ENCODE measurements around the gene SEC31B. TPM values are rescaled to one million over a fixed set of nuclear protein-coding genes. Genes with fewer than 3 reads are reported as not detected.

Gene SEC31B
- total RNA-seq, 2 experiments from 2014 or later, result 164 to 172 TPM

DNA sequence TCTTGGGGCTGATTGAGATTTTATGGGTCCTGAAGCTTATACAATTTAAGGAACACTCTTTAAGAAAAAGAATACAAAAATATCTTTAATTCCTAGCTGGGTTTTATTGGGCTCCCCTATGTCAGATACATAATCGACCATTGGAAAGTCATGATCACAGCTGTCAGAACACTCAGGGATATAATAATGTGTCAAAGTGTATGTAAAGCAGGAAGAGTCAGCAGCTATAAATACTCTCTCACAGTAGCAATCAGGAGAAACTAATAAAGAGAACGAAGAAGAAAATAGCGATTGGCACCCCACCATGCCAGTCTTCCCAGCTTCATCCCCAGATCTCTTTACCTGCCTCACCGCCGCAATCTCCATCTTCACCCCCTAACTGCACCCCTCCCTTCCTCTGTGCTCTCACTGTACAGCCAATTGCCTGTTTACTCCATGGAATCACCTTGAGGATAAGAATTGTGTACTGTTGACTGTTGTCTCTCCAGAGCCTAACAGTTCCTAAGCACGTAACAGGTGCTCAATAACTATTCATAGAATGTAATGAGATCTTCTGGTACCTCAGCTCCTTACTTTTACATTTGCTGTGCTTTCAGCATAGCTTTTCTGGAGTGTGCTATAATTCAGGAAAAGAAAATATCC lies 80.9 kb downstream of the SEC31B start:
- Mint-ChIP-seq H3K4me1 (ENCODE audit: low read depth) (peaks cover 4% of the 10 kb centered on the region), H3K27me3 (ENCODE audit: low read depth) (no peaks in the 10 kb centered on the region), H3K36me3 (ENCODE audit: low read depth) (no peaks in the 10 kb centered on the region), H3K4me3 (no peak overlapping the region), H3K9me3 (ENCODE audit: insufficient read depth) (no peaks in the 10 kb centered on the region), H3K27ac (no peak overlapping the region)
- ChIA-PET CTCF (interaction anchor here (0.9 to 3.4 kb wide), 9 partner anchors 9 to 102 kb away, joined by 3 to 43 read pairs (median 6); partner anchors contain the start of gene SEC31B), POLR2A (interaction anchor here (0.6 to 2.5 kb wide), 4 partner anchors 69 to 96 kb away, joined by 3 to 13 read pairs (median 5); no protein-coding TSS in a partner anchor)
- DNase-seq (no peak), ATAC-seq (no peak)

Other genes with a start within 250 kb of the SEC31B start
- 10 to 100 TPM; 49.9 to 54.6 TPM for gene BLOC1S2, start 233.2 kb downstream of the SEC31B start, total RNA-seq
- under 1 TPM; 0.10 to 0.68 TPM for gene PKD2L1, start 189.6 kb downstream of the SEC31B start, total RNA-seq
- 100 to 1,000 TPM; 239 to 240 TPM for gene SCD, start 172.6 kb downstream of the SEC31B start, total RNA-seq
- under 1 TPM; 0.18 to 0.37 TPM for gene WNT8B, start 56.9 kb downstream of the SEC31B start, total RNA-seq
- gene NDUFB8, start 10.0 kb upstream of the SEC31B start, total RNA-seq, result 100 to 1,000 TPM; 290 to 293 TPM
- 10 to 100 TPM; 46.5 to 48.1 TPM for gene HIF1AN, start 16.1 kb upstream of the SEC31B start, total RNA-seq
- gene PAX2, start 225.7 kb upstream of the SEC31B start, total RNA-seq, result not detected